HG02642 (cell line): Measurements from ENCODE around the gene PEPD.

Experiments used
- ATAC-seq: cut with Tn5 transposase; IDR thresholded peaks from one replicate; pipeline ENCODE4 v1.9.1; 2021; ENCODE audit warnings: mild to moderate bottlenecking; ENCODE audit not compliant: unreplicated experiment, poor library complexity

Gene PEPD

GRCh38 chr19:33400856-33401682 is 120.5 kb downstream of the PEPD start:
- ATAC-seq, result no peak

- no peak for ATAC-seq
Observed at GRCh38 chr19:33399745-33400681, 121.6 kb downstream of the PEPD start.

GRCh38 chr19:33399081-33399744 is 122.4 kb downstream of the PEPD start:
- no peak for ATAC-seq

- no peak for ATAC-seq
Observed at GRCh38 chr19:33398361-33399060, 123.1 kb downstream of the PEPD start.

GRCh38 chr19:33397536-33398360 is 123.8 kb downstream of the PEPD start:
- ATAC-seq, result no peak

GRCh38 chr19:33396701-33397535 is 124.7 kb downstream of the PEPD start:
- no peak for ATAC-seq

GRCh38 chr19:33395561-33396550 is 125.7 kb downstream of the PEPD start:
- no peak for ATAC-seq

GRCh38 chr19:33394723-33395560 is 126.6 kb downstream of the PEPD start:
- ATAC-seq, result no peak

- ATAC-seq, result no peak
Observed at GRCh38 chr19:33394006-33394722, 127.4 kb downstream of the PEPD start.

- ATAC-seq, result no peak
Observed at GRCh38 chr19:33393286-33394005, 128.1 kb downstream of the PEPD start.

- ATAC-seq, result no peak
Observed at GRCh38 chr19:33392341-33393285, 129.0 kb downstream of the PEPD start.

GRCh38 chr19:33391631-33392249 is 129.9 kb downstream of the PEPD start:
- ATAC-seq, result no peak

GRCh38 chr19:33390908-33391630 is 130.5 kb downstream of the PEPD start:
- ATAC-seq, result no peak
